Motor neuron (in vitro differentiated cells): ENCODE data around the gene SCGB1C2. TPM values are rescaled to one million over a fixed set of nuclear protein-coding genes. Genes with fewer than 3 reads are reported as not detected.
"Not testable (repeated sequence)": the region's sequence is repeated elsewhere in the genome, so short reads cannot be mapped to it uniquely, and the experiment has no call there.

ENCODE experiments used
- ATAC-seq, 8 experiments: fragments of 200-7000 bp; cut with Tn5 transposase; replicated peaks in 6 of 8; 2 replicates each; pipeline ENCODE4 v1.8.0; 2021; ENCODE audit warnings: mild to moderate bottlenecking in 8 of 8, moderate library complexity in 8 of 8
- H3K27ac ChIP-seq, 2 donors: fragments of 250-450 bp; sonication (Bioruptor Pico); 2 replicates each; pipeline ENCODE4 v1.9.0; 2021; ENCODE audit warnings: antibody characterized with exemption in 2 of 2, mild to moderate bottlenecking in 2 of 2, moderate library complexity in 1 of 2
- H3K4me1 ChIP-seq, 2 donors: fragments of 250-450 bp; sonication (Bioruptor Pico); replicated peaks in 1 of 2; 2 replicates each; pipeline ENCODE4 v1.6.1; 2021; ENCODE audit warnings: antibody characterized with exemption in 2 of 2, mild to moderate bottlenecking in 2 of 2, moderate library complexity in 1 of 2
- H3K4me3 ChIP-seq, 5 donors: fragments of 250-450 bp; sonication (Bioruptor Pico); 2 replicates each; pipeline ENCODE4 v1.9.0; 2021; ENCODE audit warnings: antibody characterized with exemption in 5 of 5, mild to moderate bottlenecking in 5 of 5, moderate library complexity in 4 of 5
- WGBS, 10 experiments: fragments of 450-650 bp; shearing (Covaris generic); methylation state at CpG; one replicate each; pipeline ENCODE4 v1.0.0; 2022; 5-methylcytosine and 5-hydroxymethylcytosine counted together
- in situ Hi-C, 9 experiments: fragments of 400-800 bp; cut with MboI; loops; one replicate each; pipeline ENCODE4 v1.15.0; 2021; ENCODE audit warnings: low sequenced_read_pairs in 9 of 9, low pct_unique_long_range_greater_than_20kb in 2 of 9; ENCODE audit not compliant: unreplicated experiment in 9 of 9
- total RNA-seq, 8 experiments: library from RNA; unstranded; fragments of 300-600 nt; gene quantifications; 2 replicates each; pipeline versions ENCODE4 v1.2.3 to v1.2.4, GENCODE V29; 2022

The SCGB1C2 gene
- total RNA-seq = not detected

GRCh38 chr17:137166-137807, at the start of gene SCGB1C2:
Gene SCGB1C2, plus strand, starts transcription at chr17:137569. Its CDS starts 22 bp downstream, at chr17:137591.
- H3K4me3 ChIP-seq, in situ Hi-C loops, H3K27ac ChIP-seq, H3K4me1 ChIP-seq: not testable (repeated sequence)
- peak in 1 of 8 experiments; percentile 1 for ATAC-seq
- no CpG with 5 or more reads among the region's 16 CpGs for WGBS, 10 experiments

- H3K27ac ChIP-seq, H3K4me1 ChIP-seq, H3K4me3 ChIP-seq, ATAC-seq, in situ Hi-C loops: not testable (repeated sequence)
- no CpG with 5 or more reads among the region's 5 CpGs for WGBS, 10 experiments
Measured at GRCh38 chr17:113111-113510, 24.3 kb upstream of the SCGB1C2 start.

- in situ Hi-C loops, ATAC-seq, H3K4me3 ChIP-seq, H3K27ac ChIP-seq, H3K4me1 ChIP-seq: not testable (repeated sequence)
- WGBS, 10 experiments = no CpG with 5 or more reads among the region's 20 CpGs
Measured at GRCh38 chr17:118339-118917, 18.9 kb upstream of the SCGB1C2 start.

- ATAC-seq, in situ Hi-C loops, H3K4me3 ChIP-seq, H3K4me1 ChIP-seq, H3K27ac ChIP-seq: not testable (repeated sequence)
- no CpG with 5 or more reads among the region's 40 CpGs for WGBS, 10 experiments
Measured at GRCh38 chr17:133932-134331, 3.4 kb upstream of the SCGB1C2 start.

- WGBS, 10 experiments = no CpG with 5 or more reads among the region's 25 CpGs
- in situ Hi-C loops, H3K4me3 ChIP-seq, H3K4me1 ChIP-seq, H3K27ac ChIP-seq: not testable (repeated sequence)
- peak; percentile 12 to 68 (median 38) for ATAC-seq
Measured at GRCh38 chr17:134332-134785, 3.0 kb upstream of the SCGB1C2 start.

GRCh38 chr17:135022-135421, 2.3 kb upstream of the SCGB1C2 start:
- H3K4me1 ChIP-seq, ATAC-seq, H3K4me3 ChIP-seq, H3K27ac ChIP-seq, in situ Hi-C loops: not testable (repeated sequence)
- no CpG with 5 or more reads among the region's 6 CpGs for WGBS, 10 experiments

- H3K4me3 ChIP-seq, in situ Hi-C loops, H3K27ac ChIP-seq, H3K4me1 ChIP-seq, ATAC-seq: not testable (repeated sequence)
- WGBS, 10 experiments = no CpG with 5 or more reads among the region's 1 CpG
Measured at GRCh38 chr17:135895-136294, 1.5 kb upstream of the SCGB1C2 start.

- in situ Hi-C loops = not testable (repeated sequence)
- WGBS, 10 experiments = no CpG with 5 or more reads among the region's 4 CpGs
Measured at GRCh38 chr17:136531-136930, 838 bp upstream of the SCGB1C2 start.

GRCh38 chr17:139401-140205, 2.2 kb downstream of the SCGB1C2 start:
- H3K27ac ChIP-seq, H3K4me1 ChIP-seq, in situ Hi-C loops, H3K4me3 ChIP-seq: not testable (repeated sequence)
- no CpG with 5 or more reads among the region's 22 CpGs for WGBS, 10 experiments
- peak in 1 of 8 experiments; percentile 8 for ATAC-seq

More at GRCh38 chr17:136531-136930, 838 bp upstream of the SCGB1C2 start:
- H3K27ac ChIP-seq, H3K4me3 ChIP-seq, H3K4me1 ChIP-seq: not testable (repeated sequence)
- ATAC-seq = peak; percentile 91 to 97 (median 94)

- Histone ChIP-seq H3K27ac (no peak overlapping the region), H3K4me3 (no peak overlapping the region), H3K4me1 (peaks cover 0 to 2% of the 10 kb centered on the region in 2 donors)
- no peak for ATAC-seq
- in situ Hi-C loops = no loop called here
- 60 to 97% (median 90%) methylated on average over 2 to 14 of the region's 23 CpGs; no CpG with 5 or more reads in 2 of the 10 experiments for WGBS, 10 experiments
Measured at GRCh38 chr17:142102-142661, 4.8 kb downstream of the SCGB1C2 start.

- Histone ChIP-seq H3K4me1 (peaks cover 0 to 2% of the 10 kb centered on the region in 2 donors), H3K27ac (no peak overlapping the region), H3K4me3 (no peak overlapping the region)
- WGBS, 10 experiments = 17 to 85% (median 74%) methylated on average over 2 to 18 of the region's 23 CpGs; no CpG with 5 or more reads in 1 of the 10 experiments
- in situ Hi-C loops = no loop called here
- ATAC-seq = no peak
Measured at GRCh38 chr17:142876-143784, 5.8 kb downstream of the SCGB1C2 start.

GRCh38 chr17:143785-144281, 6.5 kb downstream of the SCGB1C2 start:
- 0 to 7% (median 4%) methylated on average over 1 to 10 of the region's 44 CpGs; no CpG with 5 or more reads in 6 of the 10 experiments for WGBS, 10 experiments
- Histone ChIP-seq H3K27ac (no peak overlapping the region), H3K4me1 (peaks cover 0 to 2% of the 10 kb centered on the region in 2 donors), H3K4me3 (no peak overlapping the region)
- in situ Hi-C loops = no loop called here
- ATAC-seq = peak; percentile 79 to 95 (median 83)
